Measurements from ENCODE around the gene COL23A1.

The COL23A1 gene

DNA sequence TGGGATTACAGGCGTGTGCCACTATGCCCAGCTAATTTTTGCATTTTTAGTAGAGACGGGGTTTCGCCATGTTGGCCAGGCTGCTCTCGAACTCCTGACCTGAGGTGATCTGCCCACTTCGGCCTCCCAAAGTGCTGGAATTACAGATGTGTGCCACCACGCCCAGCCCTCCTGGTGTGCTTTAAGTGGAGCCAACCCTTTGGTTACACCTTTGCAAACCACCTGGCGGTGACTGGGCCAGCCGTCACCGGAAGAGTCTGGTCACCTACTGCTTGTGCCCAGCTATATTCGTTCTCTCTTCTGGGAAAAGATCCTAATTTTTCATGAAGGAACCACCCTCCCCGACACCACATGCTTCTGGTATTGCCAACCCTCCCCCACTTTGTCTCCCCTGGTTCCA lies 35.9 kb downstream of the COL23A1 start:
- DNase-seq = no peak

DNA sequence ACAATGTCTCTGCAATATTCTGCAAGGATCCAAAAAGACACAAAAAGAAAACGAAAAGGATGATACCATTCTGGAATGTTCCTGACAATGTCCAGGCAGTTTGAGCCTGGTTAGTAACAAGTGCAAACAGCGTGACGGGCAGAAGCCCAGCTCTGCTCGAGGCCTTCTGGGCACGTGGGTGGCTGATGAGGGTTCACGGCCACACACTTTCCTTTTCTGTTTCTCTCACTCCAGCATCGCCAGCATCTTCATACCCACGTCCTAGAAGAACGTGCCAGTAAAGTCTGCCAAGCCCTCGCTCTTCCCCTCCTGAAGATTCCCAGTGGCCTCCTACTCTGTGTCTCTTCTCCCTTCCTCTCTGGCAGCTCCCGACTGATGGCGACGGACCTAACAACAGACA lies 36.7 kb downstream of the COL23A1 start:
- no peak for DNase-seq

DNA sequence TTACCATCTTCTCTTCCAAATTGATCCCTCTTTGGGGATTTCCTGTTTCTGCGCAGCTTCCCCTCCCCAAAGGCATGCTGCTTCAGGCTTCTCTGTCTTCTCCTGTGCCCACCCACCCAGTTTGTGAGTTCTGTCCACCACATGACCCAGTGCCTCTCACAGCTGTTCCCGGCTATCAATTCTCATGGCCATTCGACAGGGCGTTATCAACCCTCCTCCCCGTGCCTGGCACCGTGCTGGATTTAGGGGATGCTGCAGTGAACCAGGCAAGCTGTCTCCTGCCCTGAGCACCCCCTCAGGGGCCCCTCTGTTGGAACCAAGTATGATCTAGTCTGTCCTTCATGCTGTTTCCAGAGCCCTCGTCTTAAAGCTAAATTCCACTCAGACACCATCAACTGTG lies 38.7 kb downstream of the COL23A1 start:
- DNase-seq = no peak

DNA sequence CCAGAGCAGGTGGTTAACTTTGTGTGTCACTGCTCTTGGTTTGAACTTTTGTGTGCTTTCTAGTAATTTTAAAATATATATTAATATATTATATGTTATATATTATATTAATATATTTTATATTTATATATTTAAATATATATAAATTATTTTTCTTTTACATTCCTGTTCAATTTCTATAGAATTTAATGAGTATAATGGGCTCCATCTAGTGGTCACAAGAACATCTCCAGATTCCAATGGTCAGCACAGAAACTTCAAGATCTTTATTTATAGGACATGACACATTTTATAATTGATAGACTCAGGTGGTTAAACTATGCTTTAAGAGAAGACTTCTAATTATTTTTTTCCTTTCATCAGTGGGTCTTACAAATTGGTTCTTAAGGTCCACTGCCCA lies 39.1 kb downstream of the COL23A1 start:
- DNase-seq = peak in 1 of 14 donors; percentile 17

DNA sequence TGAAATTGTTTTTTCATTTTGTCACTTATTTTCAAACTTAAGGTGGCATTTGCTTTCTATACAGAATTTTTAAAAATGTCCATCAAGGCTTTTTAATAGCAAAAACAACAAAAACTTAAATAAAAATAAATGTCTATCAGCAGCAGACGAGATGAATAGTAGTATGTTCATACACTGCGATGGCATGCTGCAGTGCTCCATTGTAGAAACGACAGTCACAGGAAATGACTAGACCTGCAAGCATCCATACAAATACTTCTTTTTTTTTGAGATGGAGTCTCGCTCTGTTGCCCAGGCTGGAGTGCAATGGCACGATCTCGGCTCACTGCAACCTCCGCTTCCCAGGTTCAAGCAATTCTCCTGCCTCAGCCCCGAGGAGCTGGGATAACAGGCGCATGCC lies 41.4 kb downstream of the COL23A1 start:
- no peak for DNase-seq

DNA sequence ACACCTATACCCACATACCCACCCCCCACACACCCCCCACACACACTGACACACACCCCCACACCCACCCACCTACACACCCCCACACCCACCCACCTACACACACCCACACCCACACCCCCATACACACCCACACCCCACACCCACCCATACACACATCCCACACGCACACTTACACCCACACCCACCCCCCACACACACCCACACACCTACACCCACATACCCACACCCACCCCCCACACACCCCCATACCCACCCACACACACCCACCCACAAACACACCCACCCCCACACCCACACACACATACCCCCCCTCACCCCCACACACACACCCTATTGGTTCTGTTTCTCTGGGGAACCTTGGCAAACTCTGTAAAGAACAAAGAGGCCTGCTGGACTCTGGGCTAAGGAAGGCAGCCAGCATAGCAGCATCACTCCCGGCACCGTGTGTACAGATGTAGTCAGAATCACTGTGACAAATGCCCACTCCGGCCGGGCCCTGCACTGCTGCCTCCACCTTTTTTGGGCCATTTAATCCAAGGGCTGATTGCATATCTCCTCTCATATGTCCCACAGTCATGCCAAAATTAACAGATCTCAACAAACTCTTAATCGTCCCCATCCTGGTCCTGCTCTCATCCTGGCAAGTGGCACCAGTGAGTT lies 42.3 kb downstream of the COL23A1 start:
- DNase-seq = peak in 4 of 14 donors; percentile 11 to 26 (median 16)

DNA sequence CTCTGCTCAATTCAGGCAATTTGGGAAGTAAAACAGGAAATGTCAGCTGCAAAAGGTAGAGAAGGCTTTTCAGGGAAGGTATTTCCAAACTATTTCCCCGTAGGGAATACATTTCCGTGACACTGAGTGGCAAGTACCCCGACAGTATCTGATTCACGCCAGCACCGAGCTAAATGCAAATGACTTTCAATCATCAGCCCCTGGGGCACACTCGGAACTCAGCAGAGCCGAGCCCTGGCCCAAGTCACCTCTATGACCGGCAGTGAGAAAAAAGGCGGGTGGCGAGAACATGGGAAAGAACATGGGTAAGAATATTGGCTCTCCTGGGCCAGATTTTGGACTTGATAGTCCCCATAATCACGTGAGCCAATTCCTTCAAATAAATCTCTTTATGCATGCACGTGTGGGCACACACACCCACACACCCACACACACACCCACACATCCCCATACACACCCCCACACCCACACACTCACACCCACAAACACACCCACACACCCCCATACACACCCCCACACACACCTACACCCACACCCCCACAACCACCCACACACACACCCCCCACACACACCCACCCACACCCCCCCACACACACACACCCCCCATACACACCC lies 43.0 kb downstream of the COL23A1 start:
- DNase-seq = no peak

DNA sequence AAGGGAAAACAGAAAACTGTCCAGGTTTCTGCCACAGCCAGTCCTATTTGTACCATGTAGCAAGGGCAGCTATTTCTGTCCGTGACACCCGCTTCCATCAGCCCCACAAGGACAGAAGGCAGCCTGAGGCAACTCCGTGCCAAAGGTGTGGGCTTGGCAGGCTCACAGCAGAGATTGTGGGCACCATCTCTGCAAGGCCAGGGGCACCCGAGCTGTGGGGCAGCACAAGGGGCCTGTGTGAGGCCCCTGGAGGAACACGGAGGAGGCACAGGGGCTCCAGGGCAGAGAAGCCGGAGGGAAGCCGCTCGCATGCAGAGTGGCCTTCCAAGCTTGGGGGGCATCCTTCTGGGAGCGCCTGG lies 43.5 kb downstream of the COL23A1 start:
- DNase-seq = peak in 1 of 14 donors; percentile 67

DNA sequence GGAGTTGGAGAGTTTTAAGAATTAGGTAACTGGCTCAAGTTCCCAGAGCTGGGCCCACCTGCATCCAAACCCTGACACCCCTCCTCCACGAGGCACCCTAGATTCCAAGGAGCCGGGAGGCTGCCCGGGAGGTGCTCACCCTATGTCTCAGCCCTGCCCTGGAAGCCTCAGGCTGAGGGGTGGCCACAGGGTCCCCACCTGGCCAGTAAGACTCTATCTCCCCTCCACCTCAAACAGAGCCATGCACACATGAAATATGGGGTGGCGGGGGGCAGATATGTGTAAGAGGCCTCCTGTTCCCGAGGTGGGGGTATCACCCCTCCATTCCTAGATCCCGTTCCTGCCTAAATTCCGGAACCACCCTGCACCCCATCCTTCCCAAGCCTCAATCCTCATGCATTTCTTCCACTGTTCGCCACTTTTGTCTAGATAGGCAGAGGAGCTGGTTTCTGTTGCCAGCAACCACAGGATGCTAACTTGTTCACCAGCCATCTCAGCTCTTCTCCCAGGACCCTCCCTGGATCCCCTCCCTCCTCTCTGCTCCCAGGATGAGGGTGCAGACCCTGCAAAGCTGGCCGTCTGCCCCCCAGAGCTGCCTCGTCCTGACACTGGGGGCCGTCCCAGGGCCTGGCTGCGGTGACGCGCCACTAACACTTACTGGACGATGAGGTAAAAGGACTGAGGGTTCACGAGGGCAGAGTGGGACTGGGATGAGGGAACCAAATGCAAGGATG lies 44.1 kb downstream of the COL23A1 start:
- no peak for DNase-seq

DNA sequence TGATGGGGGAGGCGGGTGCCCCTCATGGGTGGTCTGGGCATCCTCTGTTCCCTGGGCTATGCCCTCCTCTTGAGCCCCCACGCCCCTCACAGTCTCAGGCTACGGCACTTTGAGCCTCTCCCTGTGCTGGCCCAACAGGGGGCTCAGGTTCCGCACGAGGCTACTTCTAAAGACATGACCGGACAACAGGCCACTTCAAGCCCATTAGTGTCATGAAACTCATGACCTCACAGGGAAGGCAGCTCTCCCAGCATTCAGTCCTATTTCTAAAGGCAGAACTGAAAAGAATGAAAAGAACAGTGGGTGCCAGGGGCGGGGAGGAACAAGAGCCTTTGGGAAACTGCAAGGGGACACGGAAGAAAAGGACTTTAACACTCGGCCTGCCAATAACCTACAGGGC lies 45.0 kb downstream of the COL23A1 start:
- peak in 5 of 14 donors; percentile 10 to 34 (median 23) for DNase-seq

DNA sequence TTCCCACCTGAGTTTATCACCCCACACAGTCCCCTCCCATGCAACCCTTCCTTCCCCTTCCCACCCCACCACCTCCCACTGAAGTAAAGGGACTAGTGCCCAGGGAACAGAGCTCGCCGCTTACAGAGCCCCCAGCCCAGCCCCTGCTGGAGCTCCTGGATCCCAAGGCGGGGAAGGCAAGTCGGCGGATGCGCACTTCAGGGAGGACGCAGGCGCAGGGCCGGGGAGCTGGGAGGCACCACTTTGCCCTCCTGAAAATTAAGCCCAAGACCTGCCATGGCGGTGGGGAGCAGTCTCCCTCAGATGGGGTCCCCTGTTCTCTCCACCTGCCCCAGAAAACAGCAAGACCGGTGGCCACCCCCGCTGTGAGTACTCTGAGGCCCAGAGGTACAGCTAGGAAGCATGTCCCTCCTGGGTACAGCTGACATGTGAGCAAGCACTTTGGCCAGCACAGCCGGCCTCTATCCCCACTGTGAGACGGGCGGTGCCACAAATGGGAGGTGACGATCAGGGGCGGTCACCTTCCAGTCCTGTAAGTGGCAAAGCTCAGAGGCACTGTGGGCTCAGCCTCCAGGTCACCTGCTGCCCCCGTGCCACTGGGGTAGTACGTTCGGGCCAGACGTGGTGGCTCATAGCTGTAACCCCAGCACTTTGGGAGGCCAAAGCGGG lies 45.9 kb downstream of the COL23A1 start:
- DNase-seq = no peak

DNA sequence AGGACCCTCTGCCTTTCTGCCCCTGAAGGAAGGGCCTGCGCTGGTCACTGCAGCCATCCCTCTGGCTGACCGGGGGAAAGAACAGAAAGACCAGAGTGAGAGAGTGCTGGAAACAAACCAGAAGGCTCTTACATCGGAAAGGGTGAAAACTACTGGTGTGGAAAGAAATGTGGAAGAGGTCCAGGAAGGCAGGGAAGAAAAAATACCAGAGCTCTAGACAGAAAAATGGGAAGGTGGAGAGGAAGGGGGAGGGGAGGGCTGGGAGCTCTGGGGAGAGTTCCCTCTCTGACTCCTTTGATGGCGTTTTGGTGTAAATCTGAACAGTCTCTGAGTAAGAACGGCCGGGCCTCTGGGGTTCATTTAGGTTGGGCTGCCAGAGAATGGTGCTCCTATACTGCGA lies 47.7 kb downstream of the COL23A1 start:
- peak in 4 of 14 donors; percentile 9 to 41 (median 16) for DNase-seq

DNA sequence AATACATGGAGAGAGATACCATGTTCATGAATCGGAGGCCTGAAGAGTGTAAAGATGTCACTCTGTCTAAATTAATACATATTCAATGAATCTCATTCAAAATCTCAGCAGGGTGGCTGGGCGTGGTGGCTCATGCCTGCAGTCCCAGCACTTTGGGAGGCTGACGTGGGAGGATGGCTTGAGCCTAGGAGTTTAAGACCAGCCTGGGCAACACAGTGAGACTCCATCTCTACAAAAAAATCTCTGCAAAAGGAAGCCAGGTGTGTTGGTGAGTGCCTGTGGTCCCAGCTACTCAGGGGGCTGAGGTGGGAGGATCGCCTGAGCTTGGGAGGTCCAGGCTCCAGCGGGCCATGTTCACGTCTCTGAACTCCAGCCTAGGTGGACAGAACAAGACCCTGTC lies 49.7 kb downstream of the COL23A1 start:
- no peak for DNase-seq

DNA sequence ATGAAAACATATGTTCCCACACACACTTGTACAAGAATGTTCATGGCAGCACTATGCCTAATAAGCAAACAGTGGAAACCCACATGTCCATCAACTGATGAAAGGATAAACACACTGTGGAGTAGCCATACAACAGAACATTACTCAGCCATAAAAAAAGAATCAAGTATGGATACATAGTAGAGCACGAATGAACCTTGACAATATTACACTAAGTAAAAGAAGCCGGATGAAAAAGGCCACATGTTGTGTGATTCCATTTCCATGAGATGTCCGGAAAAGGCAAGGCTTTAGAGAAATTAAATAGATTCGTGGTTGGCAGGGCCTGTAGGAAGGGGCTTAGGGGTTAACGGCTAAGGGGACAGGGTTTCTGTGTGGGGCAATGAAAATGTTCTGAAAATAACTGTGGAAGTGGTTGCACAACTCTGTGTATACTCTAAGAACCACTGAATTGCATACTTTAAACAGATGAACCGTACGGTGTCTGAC lies 51.4 kb downstream of the COL23A1 start:
- DNase-seq = no peak

DNA sequence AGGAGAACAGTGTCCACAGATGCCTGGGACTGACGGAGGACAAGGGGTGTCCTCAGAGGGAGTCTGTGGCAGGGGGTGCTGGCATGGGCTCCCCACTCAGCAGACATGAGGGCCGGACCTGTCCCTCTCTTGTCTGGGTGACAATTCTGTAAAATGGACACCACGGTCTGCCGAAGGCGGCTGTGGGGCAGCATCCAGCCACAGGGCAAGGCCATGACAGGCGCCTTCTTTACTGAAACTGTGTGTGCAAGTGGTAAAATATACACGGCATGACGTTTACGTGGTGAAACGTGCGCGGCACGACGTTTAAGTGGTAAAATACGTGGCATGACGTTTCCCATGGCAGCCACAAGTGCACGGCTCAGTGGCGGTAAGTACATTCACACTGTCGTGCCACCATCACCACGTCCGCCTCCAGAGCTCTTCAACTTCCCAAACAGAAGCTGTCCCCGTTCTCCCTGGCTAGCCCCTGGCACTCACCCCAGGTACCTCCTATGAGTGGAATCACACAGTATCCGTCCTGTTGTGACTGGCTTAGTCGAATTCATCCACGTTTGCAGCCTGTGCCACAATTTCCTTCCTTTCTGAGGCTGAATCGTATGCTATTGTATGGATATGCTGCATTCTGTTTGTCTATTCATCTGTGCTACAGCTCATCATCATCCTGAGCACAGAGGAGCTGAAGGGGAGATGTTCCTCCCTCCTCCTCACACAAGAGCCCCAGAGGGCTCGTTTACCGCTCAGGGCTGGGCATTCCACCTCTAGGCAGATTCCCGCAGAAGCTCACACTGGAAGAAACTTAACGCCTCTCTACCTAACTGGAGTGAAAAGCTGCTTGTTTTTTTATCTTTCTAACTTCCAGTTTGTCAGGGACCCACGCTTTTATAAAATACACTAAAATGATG lies 52.5 kb downstream of the COL23A1 start:
- DNase-seq = no peak

DNA sequence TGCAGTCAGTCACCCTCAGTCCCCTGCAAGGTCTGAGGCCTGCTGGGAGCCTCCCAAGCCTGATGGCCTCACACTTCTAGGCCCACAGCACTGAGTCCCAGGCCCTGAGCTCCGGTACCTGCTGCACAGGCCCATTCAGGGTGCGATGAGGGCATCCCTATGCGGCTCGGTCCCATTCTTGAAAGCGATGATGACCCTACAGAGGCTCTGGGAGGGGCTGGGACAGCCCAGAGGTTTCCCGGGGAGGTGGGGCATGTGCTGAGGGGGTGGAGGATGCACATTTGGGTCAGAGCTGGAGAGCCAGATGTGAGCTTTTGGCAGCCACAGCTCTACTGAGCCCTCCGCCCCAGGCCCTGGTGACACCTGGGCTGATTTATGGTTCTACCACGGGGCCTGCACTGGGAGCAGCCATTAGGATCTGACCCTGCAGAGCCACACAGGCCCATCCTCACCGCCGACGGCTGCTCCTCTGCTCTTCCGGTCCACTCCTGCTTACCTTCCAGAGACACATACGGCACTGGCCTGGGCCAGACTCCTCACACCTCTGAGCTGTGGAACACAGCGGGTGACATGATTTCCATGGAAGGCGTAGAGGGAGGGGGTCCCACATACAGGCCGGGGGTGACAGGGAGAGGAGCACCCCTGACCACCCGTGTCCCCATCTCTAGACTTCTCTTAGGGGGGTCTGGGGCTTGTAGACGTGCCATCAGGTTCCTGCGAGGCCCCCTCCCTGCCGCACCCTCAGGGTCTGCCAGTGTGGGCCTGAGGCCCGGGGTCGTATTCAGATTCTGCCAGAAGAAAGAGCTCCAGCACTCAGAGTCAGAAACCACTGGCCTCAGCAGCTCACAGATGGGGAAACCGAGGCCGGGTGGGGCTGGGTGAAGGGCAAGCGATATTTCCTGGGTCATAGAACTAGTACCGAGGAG lies 53.4 kb downstream of the COL23A1 start:
- no peak for DNase-seq

DNA sequence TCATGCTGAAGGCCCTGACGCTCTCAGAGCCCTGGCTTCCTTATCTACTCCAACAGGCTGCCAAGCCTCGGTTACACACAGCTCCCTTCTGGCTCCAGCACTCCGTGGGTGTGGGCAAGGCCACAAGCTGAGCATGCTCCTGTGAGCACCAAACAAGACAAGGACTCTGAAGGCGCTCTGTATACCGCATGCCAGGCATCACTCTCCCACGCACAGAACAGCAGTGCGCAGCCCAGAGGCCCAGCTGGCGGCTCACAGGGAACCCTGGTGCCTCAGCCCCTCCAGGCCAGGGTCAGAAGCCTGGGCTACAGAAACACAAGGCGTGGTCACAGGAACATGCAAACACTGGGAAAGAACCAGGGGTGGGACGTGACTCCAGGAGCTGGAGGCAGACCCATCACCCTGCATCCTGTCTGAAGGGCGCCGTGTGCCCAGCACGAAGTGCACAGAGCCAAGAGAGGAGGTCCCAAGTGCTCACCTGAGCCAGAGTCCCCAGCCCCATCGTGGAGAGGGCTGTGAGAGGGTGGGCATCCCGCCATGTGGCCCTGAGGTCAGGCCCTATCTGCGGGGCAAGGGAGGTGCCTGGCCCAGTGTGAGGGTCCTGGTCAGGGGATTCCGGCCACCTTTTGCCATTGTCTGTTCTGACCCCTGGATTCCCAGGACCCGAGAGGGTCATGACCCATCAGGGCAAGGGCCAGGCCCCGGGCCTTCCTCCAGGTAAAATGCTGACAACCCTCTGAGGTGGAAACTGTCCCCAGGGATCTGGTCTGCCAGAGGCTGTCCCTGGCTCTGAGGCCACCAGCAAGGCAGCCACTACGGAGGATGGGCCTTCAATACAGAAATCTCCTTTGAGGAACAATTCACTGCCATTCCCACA lies 54.7 kb downstream of the COL23A1 start:
- peak in 1 of 14 donors; percentile 6 for DNase-seq

DNA sequence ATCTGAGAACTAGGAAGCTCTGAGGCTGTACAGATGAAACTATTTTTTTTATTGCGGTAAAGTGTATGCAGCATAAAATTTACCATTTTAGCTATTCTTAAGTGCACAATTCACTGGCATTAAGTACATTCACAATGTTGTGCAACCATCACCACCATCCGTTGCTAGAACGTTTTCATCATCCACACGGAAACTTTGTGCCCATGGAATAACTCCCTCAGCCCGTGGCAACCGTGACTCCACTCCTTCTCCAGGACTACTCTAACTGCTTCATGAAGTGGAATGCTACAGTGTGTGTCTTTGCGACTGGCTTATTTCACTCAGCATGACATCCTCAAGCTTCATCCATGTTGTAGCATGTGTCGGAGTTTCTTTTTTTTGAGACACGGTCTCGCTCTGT lies 57.1 kb downstream of the COL23A1 start:
- DNase-seq = no peak

DNA sequence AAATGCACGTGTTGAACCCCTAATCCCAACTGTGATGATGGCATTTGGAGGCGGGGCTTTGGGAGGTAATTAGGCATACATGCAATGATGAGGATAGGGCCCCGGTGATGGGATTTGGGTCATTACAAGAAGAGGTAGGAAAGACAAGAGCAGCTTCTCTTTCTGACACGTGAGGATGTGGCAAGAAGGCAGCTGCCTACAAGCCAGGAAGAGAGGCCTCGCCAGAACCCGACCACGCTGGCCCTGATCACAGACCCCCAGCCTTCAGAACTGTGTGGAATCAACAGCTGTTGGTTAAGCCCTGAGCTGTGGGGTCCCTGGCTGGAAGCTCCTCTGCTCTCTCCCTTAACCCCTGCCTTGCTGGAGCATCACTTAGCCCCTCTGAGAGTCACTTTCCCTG lies 57.5 kb downstream of the COL23A1 start:
- DNase-seq = no peak

DNA sequence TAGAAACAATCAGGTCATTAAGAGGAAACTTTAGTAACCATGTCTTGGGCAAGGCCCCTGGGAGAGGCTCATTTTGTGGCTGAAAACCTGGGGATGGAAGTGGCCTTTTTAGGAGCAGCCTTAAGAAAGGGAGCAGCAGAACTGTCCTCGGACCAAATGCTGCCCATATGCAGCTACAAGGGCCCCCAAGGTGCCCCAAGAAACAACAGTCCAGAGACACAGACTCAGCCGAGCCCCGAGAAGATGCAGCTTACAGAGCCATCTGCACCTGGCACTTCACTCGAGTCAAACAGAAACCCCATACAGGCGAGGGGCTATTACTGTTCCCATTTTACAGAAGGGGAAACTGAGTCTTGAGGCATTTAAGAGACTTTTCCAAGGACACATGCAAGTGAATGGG lies 58.0 kb downstream of the COL23A1 start:
- no peak for DNase-seq
